DMS153 treated with DMSO at 0.1 percent for 48 hours (cell line): Measurements from ENCODE around the gene COQ7.

ENCODE experiments used
- DNase-seq: peaks from one replicate; lab custom pipeline; 2025; ENCODE audit not compliant: unreplicated experiment; lab: John Stamatoyannopoulos, UW

COQ7 gene

DNA sequence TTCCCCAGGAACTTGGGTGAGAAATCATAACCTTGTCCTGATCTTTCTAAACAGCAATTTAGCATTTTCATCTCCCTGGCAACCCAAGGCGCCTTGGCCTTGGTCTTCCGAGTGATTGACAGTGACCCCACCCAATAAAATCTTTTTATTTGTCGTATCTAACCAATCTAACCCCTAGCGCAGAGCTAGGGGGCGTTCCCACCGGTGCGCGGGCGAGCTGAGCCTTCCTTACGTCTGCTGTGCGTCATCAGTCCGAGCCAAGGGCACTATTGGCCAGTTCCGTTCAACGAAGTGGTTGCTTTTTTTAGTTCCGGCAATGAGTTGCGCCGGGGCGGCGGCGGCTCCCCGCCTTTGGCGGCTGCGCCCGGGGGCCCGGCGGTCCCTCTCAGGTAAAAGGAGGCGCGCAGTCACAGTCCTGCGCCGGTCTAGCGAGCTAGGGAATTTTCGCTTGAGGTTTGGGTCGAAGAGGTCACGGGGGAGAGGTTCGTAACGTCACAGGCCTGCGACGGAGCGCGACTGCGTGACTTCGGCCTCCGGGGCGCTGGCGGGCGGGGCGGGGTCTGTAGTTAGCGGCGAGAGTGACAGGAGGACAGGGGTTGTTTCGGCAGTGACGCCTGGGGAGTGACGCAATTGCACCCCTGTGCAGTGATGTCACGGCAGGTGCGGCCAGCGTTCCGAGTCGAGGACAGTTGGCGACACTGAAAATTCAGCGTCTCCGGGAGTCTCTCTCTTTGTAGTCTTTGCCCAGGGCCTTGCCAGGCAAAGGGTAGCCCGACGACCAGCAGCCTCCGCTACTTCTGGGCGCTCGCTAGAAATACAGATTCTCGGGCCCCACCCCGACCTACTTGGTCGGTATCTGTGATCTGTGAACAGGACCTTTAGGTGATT, at the start of gene COQ7:
COQ7 (plus strand) TSS at position 266 of the 888 bp plus-strand sequence; CDS start at position 317, 51 bp downstream.
- peak; percentile 98 for DNase-seq

DNA sequence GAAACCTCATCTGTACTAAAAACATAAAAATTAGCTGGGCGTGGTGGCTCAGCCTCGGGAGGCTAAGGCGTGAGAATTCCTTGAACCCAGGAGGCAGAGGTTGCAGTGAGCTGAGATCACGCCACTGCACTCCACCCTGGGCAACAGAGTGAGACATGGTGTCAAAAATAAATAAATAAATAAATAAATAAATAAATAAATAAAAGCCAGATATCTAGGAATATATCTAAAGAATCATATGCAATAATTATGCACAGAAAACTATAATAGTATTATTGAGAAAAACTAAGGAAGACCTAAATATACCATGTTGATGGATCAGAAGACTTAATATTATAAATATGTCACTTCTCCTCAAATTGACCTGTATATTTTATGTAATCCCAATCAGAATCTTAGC, 46.7 kb upstream of the COQ7 start:
- DNase-seq, result no peak

DNA sequence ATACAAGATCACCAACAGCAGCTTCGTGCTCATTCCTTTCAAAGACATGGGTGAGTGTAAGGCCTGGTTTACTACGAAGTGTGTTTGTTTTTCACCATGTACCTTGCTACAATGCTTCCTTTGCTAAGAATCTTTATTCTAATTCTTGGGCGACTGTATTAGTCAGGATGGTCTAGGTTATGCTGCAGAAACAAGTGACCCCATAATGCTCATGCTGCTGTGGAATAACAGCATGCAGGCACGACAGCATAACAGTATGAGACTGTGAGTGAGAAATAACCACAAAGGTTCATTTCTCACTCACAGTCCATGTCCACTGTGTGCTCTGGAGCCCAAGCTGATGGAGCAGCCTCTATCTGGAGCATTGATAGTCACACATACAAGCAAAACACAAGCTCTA, 45.7 kb upstream of the COQ7 start:
- no peak for DNase-seq

DNA sequence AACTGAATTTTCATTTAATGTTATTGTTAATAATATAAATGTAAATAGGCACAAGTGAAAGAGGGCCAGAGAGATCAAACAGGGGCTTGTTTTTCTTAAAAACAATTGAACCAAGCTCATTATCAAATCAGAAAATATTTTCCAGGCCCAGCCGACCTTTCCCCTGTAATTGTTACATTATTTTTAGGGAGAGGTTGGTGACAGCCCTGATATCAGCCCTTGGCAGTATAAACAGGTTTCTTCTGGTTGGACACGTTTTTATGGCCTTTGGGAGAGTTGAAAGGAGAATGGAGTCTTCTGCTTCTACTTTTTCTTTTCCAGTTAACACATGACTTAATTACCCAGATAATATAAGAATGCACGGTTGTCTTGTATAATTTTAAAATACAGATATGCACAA, 40.0 kb upstream of the COQ7 start:
- no peak for DNase-seq

DNA sequence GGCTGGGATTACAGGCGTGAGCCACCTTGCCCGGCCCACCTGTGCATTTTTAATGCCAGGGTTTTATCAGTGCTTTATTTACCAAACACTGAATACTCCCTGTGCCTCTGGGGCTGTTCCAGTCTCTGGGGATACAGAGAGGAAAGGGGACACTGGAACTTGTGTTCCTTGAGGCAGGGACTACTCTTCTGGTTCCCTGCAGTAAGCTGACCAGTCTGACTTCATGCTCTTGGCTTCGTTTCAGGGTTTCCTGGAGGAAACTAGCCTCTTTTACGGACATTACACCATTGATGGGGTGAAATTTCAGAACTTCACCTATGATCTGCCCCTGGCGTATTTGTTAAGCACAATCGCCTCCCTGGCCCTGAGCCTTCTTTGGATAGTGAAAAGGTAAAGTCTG, 37.4 kb upstream of the COQ7 start:
- DNase-seq, result no peak

DNA sequence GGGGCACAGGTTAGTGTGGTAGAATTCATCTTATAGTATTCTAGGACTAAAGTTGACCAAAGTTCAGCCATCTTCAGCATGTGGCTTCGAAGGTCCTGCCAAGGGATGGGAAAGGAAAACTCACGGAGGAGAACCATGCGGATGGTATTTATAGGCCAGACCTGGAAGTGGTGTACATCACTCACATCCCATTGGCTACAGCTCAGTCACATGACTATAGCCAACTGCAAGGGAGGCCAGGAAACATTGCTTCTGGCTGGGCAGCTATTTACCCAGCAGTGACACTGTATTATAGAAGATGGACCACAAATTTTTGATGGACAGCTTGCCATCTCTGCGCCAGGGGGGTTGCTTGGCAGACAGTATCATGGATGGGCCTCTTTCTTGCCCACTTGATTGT, 35.7 kb upstream of the COQ7 start:
- no peak for DNase-seq

DNA sequence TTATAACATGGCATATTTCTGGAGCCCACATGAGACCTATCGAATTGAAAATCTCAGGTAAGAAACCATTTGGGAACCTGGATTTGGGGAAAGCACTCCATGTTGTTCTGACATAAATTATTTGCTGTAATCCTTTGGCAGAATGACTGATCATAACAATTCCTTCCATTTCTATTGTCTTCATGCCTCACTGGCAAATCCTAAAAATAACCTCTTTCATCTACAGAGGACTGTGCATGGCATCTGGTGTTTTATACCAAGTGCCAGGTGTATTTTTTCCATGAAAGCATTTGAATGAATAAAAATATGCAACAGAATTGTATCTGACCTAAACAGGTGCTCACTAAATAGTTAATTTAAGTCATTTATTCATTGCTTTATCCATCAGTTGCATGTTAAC, 33.7 kb upstream of the COQ7 start:
- no peak for DNase-seq

DNA sequence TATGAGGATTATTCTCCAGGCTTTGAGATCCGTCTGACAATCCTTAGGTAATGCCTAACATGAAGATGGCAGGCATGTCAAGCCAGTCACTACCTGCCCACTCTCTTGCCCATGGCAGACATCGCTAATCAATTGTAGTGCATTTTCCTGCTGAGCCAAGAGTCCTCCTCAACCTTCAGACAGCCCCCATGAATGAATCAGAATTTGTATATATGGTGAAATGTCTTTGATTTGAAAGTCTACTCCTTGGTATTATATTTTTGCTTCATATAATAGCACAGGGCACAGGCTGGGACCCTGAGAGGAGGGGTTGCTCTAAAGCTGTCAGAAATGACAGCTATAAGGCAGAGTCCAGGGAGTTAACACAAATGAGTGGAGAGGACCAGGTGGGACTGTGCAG, 27.0 kb upstream of the COQ7 start:
- DNase-seq, result no peak

DNA sequence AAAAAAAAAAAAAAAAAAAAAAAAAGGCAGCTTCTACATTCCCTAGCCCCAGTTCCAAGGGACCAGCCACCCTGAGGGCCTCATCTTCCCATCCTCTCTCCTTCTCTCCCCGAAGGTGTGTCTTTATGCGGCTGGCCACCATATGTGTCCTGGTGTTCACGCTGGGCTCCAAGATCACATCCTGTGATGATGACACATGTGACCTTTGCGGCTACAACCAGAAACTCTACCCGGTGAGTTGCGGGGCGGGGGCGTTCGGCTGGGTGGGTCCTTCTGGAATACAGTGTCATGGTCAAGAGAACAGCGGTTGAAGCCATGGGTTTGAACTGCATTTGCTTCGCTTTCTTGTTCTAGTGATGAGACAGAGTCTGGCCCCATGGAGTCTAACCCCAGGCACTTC, 22.6 kb upstream of the COQ7 start:
- no peak for DNase-seq

DNA sequence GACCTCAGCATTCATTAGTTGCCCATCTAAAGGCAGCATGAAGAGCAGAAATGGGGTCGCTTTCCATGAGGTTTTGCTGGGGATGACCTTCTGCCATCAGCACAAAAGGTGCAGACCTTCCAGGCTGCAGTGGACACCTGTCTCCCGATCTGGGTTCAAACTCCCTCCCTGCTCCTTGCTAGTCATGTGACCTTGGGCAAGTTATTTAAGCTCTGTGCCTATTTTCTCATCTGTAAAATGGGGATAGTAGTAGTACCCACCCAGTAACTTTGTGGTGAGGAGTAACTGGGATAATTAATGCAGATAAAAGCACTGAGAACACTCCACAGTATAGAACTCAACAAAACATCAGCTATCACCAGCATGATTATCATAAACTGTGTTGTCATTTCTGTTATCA, 21.4 kb upstream of the COQ7 start:
- no peak for DNase-seq

DNA sequence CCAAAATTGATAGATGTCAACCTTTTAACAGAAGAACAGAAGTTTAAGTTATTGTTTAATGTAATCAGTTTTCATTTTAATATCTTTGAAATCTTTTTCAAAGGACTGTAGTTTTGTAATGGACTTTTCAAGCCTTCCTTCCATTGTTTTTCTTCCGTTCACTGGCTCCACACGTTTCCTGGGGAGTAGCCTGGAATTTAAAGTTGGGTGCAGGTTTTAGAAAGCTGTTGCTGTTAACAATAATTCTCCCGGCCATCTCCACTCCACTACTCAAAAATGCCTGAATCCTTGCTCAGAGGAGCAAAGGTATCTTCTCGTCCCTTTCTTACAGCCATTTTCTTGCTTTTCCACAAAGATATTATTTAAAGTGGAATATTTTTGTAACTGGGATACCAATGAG, 4.7 kb upstream of the COQ7 start:
- no peak for DNase-seq

DNA sequence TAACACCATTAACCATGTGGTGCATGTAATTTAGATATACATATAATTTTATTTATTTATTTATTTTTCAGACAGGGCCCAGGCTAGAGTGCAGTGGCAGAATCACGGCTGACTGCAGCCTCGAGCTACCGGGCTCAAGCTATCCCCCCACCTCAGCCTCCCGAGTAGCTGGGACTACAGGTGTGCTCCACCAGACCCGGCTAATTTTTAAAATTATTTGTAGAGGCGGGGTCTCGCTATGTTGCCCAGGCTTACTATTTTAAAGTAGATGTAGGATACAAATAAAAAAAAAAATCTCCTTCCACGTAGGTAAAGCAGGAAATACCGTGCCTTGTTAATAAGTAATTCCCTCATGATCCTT, 446 bp upstream of the COQ7 start:
- DNase-seq, result no peak

DNA sequence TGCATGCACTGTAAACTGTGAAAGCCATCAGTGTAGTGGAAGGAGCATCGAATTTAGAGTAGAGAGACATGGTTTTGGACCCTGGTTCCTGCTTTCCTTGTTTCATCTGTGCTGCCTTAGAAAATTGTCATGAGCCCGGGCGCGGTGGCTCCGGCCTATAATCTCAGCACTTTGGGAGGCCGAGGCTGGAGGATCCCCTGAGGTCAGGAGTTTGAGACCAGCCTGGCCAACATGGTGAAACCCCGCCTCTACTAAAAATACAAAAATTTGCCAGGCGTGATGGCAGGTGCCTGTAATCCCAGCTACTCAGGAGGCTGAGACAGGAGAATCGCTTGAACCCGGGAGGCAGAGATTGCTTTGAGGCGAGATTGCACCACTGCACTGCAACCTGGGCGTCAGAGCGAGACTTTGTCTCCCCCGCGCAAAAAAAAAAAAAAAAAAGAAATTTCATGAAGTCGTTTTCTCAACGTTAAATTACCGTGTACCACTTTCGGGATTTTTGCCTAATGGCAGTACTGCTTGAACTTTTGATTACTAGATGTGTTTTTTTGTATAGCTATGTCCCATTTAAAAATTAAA, 912 bp downstream of the COQ7 start:
- no peak for DNase-seq

DNA sequence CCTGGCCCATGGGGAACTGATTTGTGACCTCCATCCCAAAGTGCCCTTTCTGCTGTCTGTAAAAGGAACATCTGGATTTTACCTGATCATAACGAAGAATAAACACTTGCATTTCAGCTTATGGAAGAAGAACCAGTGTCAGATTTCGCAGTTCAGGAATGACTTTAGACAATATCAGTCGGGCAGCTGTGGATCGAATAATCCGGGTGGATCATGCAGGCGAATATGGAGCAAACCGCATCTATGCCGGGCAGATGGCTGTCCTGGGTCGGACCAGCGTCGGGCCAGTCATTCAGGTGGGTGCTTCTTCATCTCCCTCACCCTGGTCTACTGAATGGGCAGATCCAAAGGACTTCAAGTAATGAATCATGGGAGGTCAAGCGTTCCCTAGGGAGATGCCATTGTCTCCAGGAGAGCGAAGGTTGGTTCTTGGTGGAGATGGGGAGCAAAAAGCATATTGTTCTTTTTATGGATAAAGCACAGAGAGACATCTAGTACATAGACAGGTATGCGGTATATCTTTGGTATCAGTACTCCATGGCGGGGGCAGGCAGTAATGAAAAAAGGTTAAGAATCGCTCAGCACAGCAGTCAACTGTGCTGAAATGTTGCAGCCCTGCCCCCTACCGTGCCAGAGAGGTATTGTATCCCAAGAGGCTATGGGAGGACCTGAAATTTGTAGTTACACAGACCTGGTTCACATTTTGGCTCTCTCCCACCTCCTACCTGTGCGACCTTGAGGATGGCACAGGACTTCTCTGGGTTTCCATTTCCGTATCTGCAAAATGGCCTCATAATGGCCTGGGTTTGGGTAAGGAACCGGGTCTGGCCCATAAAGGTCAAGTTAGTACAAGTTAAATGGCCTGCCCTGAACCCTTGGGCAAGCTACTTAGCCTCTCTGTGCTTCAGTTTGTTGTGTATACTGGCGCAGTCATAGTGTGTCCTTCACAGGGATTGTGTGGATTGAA, 4.7 kb downstream of the COQ7 start:
- no peak for DNase-seq

DNA sequence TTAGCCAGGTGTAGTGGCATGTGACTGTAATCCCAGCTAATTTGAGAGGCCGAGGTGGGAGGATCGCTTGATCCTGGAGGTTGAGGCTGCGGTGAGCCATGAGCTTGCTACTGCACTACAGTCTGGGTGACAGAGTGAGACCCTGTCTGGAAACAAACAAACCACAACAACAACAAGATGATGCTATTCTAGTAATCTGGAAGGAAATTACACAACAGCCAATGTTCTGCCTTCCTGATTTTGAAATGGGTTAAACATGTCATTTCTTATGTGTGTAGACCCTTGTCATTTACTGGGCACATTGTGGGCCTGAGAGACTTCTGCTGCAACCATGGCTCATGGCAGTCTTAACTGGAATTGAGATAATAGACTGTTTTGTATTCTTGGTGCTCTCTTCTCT, 5.9 kb downstream of the COQ7 start:
- DNase-seq, result no peak

DNA sequence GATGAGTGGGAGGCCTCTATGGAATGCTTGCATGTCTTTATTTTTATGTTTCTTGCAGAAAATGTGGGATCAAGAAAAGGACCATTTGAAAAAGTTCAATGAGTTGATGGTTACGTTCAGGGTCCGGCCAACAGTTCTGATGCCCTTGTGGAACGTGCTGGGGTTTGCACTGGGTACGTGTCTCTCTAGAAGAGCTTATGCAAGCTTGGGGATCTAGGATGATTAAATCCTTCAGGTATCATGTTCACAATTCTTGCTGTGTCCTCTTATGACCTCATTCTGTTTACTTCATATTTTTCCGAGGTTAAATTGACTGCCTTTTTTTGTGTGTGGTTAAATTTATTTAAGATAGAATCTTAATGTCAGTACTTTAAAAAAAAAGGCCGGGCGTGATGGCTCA, 6.4 kb downstream of the COQ7 start:
- DNase-seq, result no peak

DNA sequence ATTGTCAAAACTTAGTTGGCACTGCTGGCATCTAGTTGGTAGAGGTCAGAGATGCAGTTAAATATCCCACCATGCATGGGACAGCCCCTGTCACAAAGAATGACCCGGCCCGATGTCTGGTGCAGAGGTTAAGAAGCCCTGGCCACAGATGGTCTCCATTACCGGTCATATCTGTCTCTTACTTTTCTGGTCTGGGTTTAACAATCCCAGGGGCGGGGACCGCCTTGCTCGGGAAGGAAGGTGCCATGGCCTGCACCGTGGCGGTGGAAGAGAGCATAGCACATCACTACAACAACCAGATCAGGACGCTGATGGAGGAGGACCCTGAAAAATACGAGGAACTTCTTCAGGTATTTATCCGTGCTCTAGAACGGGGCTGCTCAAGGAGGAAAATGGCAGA, 8.1 kb downstream of the COQ7 start:
- DNase-seq, result no peak

DNA sequence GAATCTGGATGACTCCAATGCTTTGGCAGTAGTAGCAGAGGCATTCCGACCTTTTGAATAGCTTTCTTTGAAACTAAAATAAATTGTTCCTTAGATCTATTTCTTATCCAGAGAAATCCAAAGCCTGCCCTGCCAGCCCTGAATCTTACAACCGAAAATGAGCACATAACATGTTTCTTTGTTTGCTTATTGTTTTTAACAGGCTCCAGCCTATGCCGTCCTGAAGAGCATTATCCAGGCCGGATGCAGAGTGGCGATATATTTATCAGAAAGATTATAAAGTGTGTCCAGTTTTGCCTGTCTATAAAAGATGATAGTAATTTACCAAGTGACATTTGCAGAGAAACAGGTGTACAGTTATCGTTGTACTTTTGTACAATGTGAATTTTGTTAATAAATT, 10.5 kb downstream of the COQ7 start:
- no peak for DNase-seq

DNA sequence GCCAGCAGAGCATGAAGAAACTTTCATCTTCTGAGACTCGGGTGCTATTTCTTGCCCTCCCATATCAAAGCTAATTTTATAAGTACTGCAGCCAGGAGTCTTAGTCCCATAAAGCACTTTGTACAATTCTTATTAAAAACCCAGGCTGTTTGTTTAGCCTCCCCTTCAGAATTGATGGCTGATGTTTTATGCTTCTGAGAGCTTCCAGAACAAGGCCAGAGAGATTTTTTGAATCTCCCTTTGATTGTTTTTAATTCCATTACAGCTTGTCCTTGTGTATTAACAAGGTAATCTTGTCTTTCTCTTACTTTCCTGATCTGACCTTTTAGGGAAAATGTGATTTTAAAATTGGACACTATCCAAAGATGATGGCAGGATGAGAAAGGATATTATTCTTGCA, 16.3 kb downstream of the COQ7 start:
- no peak for DNase-seq

DNA sequence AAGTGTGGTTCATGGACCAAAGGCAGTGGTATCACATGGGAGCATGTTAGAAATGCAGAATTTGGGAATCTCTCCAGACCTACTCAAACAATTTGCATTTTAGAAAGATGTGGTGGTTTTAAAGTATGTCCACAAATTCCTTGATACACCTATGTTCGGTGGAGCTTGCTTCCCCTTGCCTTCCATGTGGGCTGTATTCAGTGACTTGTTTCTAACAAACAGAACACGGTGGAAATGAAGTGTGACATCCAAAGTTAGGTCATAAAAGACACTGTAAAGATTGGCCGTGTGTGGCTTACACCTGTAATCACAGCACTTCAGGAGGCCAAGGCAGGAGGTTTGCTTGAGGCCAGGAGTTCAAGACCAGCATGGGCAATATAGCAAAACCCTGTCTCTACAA, 16.7 kb downstream of the COQ7 start:
- no peak for DNase-seq

DNA sequence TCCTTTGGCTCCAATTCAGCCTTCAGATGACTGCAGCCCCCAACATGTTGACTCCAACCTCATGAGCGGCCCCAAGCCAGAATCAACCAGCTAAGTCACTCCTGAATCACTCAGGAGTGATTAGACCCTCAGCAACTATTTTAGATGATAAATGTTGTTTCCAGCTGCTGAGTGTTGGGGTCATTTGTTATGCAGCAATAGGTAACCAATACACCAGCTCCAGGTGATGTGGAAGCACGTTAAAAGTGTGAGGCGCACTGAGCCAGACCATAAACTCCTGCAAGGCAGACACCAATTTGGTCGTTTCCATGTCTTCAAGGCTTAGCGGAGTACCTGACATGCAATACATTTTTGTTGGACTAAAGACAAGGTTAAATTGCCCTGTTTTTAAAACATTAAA, 17.5 kb downstream of the COQ7 start:
- no peak for DNase-seq

DNA sequence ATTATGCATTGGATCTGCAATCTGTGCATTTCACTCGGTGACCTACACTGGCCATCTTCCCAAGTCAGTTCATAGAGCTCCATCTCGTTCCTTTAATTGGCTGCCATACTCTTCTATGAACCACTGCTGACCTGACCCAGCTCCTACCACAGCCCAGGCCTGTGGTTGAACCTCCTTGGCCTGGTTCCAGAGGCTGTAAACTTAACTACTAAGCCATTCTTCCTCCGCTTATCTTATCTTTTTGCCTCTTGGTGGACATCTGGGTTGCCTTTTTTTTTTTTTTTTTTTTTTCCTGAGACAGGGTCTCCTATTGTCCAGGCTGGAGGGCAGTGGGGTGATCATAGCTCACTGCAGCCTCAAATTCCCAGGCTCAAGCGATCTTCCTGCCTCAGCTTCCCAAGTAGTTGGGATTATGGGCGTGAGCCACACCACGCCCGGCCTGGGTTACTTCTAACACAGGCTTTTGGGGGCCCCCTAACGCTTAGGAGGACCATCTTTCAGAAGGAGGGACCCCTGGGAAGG, 18.3 kb downstream of the COQ7 start:
- no peak for DNase-seq
